Esophagus muscularis mucosa (tissue), 4 donors: ENCODE measurements around the gene IRX3. TPM values are rescaled to one million over a fixed set of nuclear protein-coding genes. Genes with fewer than 3 reads are reported as not detected.

Source experiments
- DNase-seq: peaks from one replicate; pipeline ENCODE4 v3.0.0-alpha.2; 2017; ENCODE audit errors: extremely low spot score
- H3K27ac ChIP-seq, 4 donors: fragments of 200-600 bp; sonication (generic); replicated peaks in 1 of 4; 1 replicate in 3 of 4; 2 replicates in 1 of 4; pipeline ENCODE4 v1.5.1; 2016 to 2019; ENCODE audit warnings: mild to moderate bottlenecking in 1 of 4
- H3K27me3 ChIP-seq, 4 donors: fragments of 200-600 bp; sonication (generic); one replicate each; pipeline versions ENCODE4 v1.5.1 to v1.6.0; 2016 to 2019
- H3K36me3 ChIP-seq, 4 donors: fragments of 200-600 bp; sonication (generic); one replicate each; pipeline ENCODE4 v1.5.1; 2016 to 2019
- H3K4me1 ChIP-seq, 4 donors: fragments of 200-600 bp; sonication (generic); one replicate each; pipeline ENCODE4 v1.5.1; 2016 to 2019
- H3K4me3 ChIP-seq, 4 donors: fragments of 200-600 bp; sonication (generic); 1 replicate in 2 of 4; 2 replicates in 2 of 4; pipeline ENCODE4 v1.5.1; 2016 to 2019; ENCODE audit warnings: mild to moderate bottlenecking in 4 of 4, moderate library complexity in 1 of 4
- H3K9me3 ChIP-seq, 4 donors: fragments of 200-600 bp; sonication (generic); 1 replicate in 3 of 4; 2 replicates in 1 of 4; pipeline ENCODE4 v1.5.1; 2016 to 2019
- CTCF ChIP-seq, 3 experiments: fragments of 200-600 bp in 2 of 3; fragments of 450-650 bp in 1 of 3; sonication (generic) in 2 of 3; IDR thresholded peaks; one replicate each; pipeline ENCODE4 v1.5.1; 2017 to 2019; ENCODE audit warnings: antibody characterized with exemption in 3 of 3, mild to moderate bottlenecking in 2 of 3, moderate library complexity in 1 of 3
- EP300 ChIP-seq: sonication (generic); formaldehyde crosslinking; IDR thresholded peaks from one replicate; pipeline ENCODE4 v1.6.1; 2017; ENCODE audit warnings: antibody characterized with exemption
- POLR2A ChIP-seq: fragments of 450-650 bp; IDR thresholded peaks from one replicate; pipeline ENCODE4 v1.6.1; 2017; ENCODE audit warnings: antibody characterized with exemption, moderate library complexity, mild to moderate bottlenecking, low read depth
- POLR2AphosphoS5 ChIP-seq, 2 donors: sonication (generic); formaldehyde crosslinking; IDR thresholded peaks; one replicate each; pipeline ENCODE4 v1.6.1; 2017; ENCODE audit warnings: antibody characterized with exemption in 2 of 2
- WGBS: methylation state at CpG from one replicate; pipeline ENCODE4 v1.1.5; 2018; 5-methylcytosine and 5-hydroxymethylcytosine counted together
- intact Hi-C: fragments of 100-400 bp; cut with DNase I; formaldehyde crosslinking; loops from one replicate; pipeline ENCODE4 v1.15.1; 2023
- total RNA-seq, 4 donors: library from RNA; depleted of rRNA; stranded (reverse); fragments of >200 nt; gene quantifications; one replicate each; pipeline versions ENCODE4 v1.1.0 to v1.2.1, GENCODE V29; 2016

Gene IRX3
- total RNA-seq, 4 donors from 2014 or later = 0.39 to 1.7 (median 1.1) TPM

GRCh38 chr16:54287131-54288029 is 793 bp upstream of the IRX3 start:
- TF ChIP-seq CTCF (IDR thresholded peaks at IDR 0.05) = no peak
- TF ChIP-seq POLR2AphosphoS5 (IDR thresholded peaks at IDR 0.05) = no peak
- no peak for TF ChIP-seq EP300
- Histone ChIP-seq H3K9me3 (no peaks in the 10 kb centered on the region), H3K27me3 (peaks cover 12 to 100% (median 83%) of the 10 kb centered on the region in 4 donors), H3K4me3 (peak overlapping the region; percentile 53 to 65 (median 56)), H3K36me3 (no peaks in the 10 kb centered on the region), H3K4me1 (peaks cover 27 to 82% (median 75%) of the 10 kb centered on the region in 4 donors), H3K27ac (peak overlapping the region in 1 of 4 donors; percentile 27)
- no peak for DNase-seq
- intact Hi-C loops = loop anchor here (10.0 kb wide), 2 partner anchors 513 to 647 kb away; partner anchors contain the start of gene IRX5
- WGBS = 5% methylated on average over 29 of the region's 61 CpGs

GRCh38 chr16:54286090-54286365 is 559 bp downstream of the IRX3 start:
- TF ChIP-seq CTCF (IDR thresholded peaks at IDR 0.05) (no peak), POLR2AphosphoS5 (IDR thresholded peaks at IDR 0.05) (no peak), EP300 (no peak), POLR2A (no peak)
- intact Hi-C loops = loop anchor here (10.0 kb wide), 2 partner anchors 511 to 649 kb away; partner anchors contain the start of gene IRX5
- peaks cover 14 to 100% (median 84%) of the 10 kb centered on the region in 4 donors for H3K27me3 ChIP-seq
- peaks cover 31 to 88% (median 80%) of the 10 kb centered on the region in 4 donors for H3K4me1 ChIP-seq
- peak overlapping the region; percentile 53 to 65 (median 56) for H3K4me3 ChIP-seq
- H3K27ac ChIP-seq = peak overlapping the region in 2 of 4 donors; percentile 49 to 52
- WGBS = 1% methylated on average over 32 of the region's 43 CpGs
- no peaks in the 10 kb centered on the region for H3K9me3 ChIP-seq
- no peak for DNase-seq
- H3K36me3 ChIP-seq = no peaks in the 10 kb centered on the region

- H3K27me3 ChIP-seq = peaks cover 14 to 100% (median 81%) of the 10 kb centered on the region in 4 donors
- 1% methylated on average over 14 of the region's 77 CpGs for WGBS
- H3K4me1 ChIP-seq = peaks cover 31 to 83% (median 76%) of the 10 kb centered on the region in 4 donors
- TF ChIP-seq POLR2AphosphoS5 (IDR thresholded peaks at IDR 0.05) (no peak), POLR2A (no peak), CTCF (IDR thresholded peaks at IDR 0.05) (no peak), EP300 (no peak)
- intact Hi-C loops = loop anchor here (10.0 kb wide), 2 partner anchors 511 to 649 kb away; partner anchors contain the start of gene IRX5
- H3K9me3 ChIP-seq = no peaks in the 10 kb centered on the region
- no peak overlapping the region for H3K27ac ChIP-seq
- peak overlapping the region; percentile 53 to 65 (median 56) for H3K4me3 ChIP-seq
- DNase-seq = no peak
- H3K36me3 ChIP-seq = no peaks in the 10 kb centered on the region
Observed at GRCh38 chr16:54285414-54286089, 1.0 kb downstream of the IRX3 start.

- Histone ChIP-seq H3K36me3 (no peaks in the 10 kb centered on the region), H3K4me1 (peaks cover 27 to 78% (median 70%) of the 10 kb centered on the region in 4 donors), H3K27ac (no peak overlapping the region), H3K9me3 (no peaks in the 10 kb centered on the region), H3K27me3 (peaks cover 14 to 98% (median 75%) of the 10 kb centered on the region in 4 donors), H3K4me3 (peak overlapping the region; percentile 53 to 65 (median 56))
- intact Hi-C loops = loop anchor here (10.0 kb wide), 2 partner anchors 510 to 650 kb away; partner anchors contain the start of gene IRX5
- whole genome bisulfite sequencing = 6% methylated on average over 32 of the region's 42 CpGs
- DNase-seq = no peak
- no peak for TF ChIP-seq POLR2AphosphoS5 (IDR thresholded peaks at IDR 0.05)
- TF ChIP-seq POLR2A = no peak
- no peak for TF ChIP-seq EP300
- TF ChIP-seq CTCF (IDR thresholded peaks at IDR 0.05) = no peak
Observed at GRCh38 chr16:54284931-54285413, 1.6 kb downstream of the IRX3 start.
